Measurements from ENCODE around the gene TMEM52. TPM values are rescaled to one million over a fixed set of nuclear protein-coding genes. Genes with fewer than 3 reads are reported as not detected.

TMEM52 gene
- total RNA-seq, 1 experiment from 2014 or later: 9.6 TPM

GRCh38 chr1:1903224-1903623 is 15.9 kb downstream of the TMEM52 start:
- no peak overlapping the region for H3K23ac ChIP-seq (ENCODE audit: insufficient read length, low read depth, low read length)
- no peak overlapping the region for H3K27ac Mint-ChIP-seq
- no peak for TF ChIP-seq CTCF (conservative IDR thresholded peaks at IDR 0.05)
- H3K27ac ChIP-seq (ENCODE audit: insufficient read length, low read depth, low read length): no peak overlapping the region
- peaks cover 8% of the 10 kb centered on the region in 2 experiments for H3K4me1 Mint-ChIP-seq
- H3K79me2 ChIP-seq (ENCODE audit: insufficient read depth, low read length): no peaks in the 10 kb centered on the region
- no peak overlapping the region for H2BK15ac ChIP-seq (ENCODE audit: low read depth, low read length)
- H3K18ac ChIP-seq (ENCODE audit: insufficient read length, low read depth, low read length): no peak overlapping the region
- no peaks in the 10 kb centered on the region for H3K36me3 Mint-ChIP-seq (ENCODE audit: insufficient read depth in 1 of 3, low read depth in 3 of 3)
- H3K4ac ChIP-seq (ENCODE audit: low read depth, low read length): no peak overlapping the region
- H2BK5ac ChIP-seq (ENCODE audit: insufficient read length, low read length): no peak overlapping the region
- H2BK20ac ChIP-seq (ENCODE audit: low read depth, low read length, poor library complexity, severe bottlenecking): no peak overlapping the region
- H4K91ac ChIP-seq (ENCODE audit: insufficient read length, low read depth, low read length): no peak overlapping the region
- H3K14ac ChIP-seq (ENCODE audit: insufficient read depth, low read length): no peak overlapping the region
- no peak overlapping the region for H2BK12ac ChIP-seq (ENCODE audit: insufficient read length, low read depth, low read length)
- no peak overlapping the region for H3T11ph ChIP-seq (ENCODE audit: low read length)
- no peak for DNase-seq
- no peak overlapping the region for H2AFZ ChIP-seq (ENCODE audit: low read length)
- H2AK5ac ChIP-seq (ENCODE audit: insufficient read length, low read length): no peak overlapping the region
- no peak overlapping the region for H3K56ac ChIP-seq (ENCODE audit: insufficient read length, low read depth, low read length)
- no peaks in the 10 kb centered on the region for H3K9me3 ChIP-seq (ENCODE audit: control insufficient read depth, low read depth, low read length)
- no CpG with 5 or more reads among the region's 12 CpGs for WGBS (ENCODE audit: extremely low coverage, insufficient read length, low lambda C conversion rate)
- H3K4me1 ChIP-seq (ENCODE audit: insufficient read depth, low read length): no peaks in the 10 kb centered on the region
- no peaks in the 10 kb centered on the region for H4K20me1 ChIP-seq (ENCODE audit: control insufficient read depth, insufficient read depth, insufficient read length)
- no peak overlapping the region for H2BK120ac ChIP-seq (ENCODE audit: low read depth, low read length, poor library complexity, severe bottlenecking)
- no peaks in the 10 kb centered on the region for H3K27me3 ChIP-seq (ENCODE audit: insufficient read depth, low read length)
- H4K5ac ChIP-seq (ENCODE audit: insufficient read length, low read depth, low read length): no peak overlapping the region
- no peak overlapping the region for H3K4me2 ChIP-seq (ENCODE audit: insufficient read depth, insufficient read length, low read length)
- H3K9ac ChIP-seq (ENCODE audit: extremely low read depth, insufficient read length, low read length): no peak overlapping the region
- H4K8ac ChIP-seq (replicated peaks; ENCODE audit: insufficient read length, low read depth, low read length): no peak overlapping the region
- peaks cover 6% of the 10 kb centered on the region in 2 experiments; a peak in 3 of 5 replicates for H3K9me3 Mint-ChIP-seq
- no peaks in the 10 kb centered on the region for H3K79me1 ChIP-seq (ENCODE audit: insufficient read depth, low read depth, low read length, poor library complexity, severe bottlenecking)
- H3K4me3 Mint-ChIP-seq: no peak overlapping the region
- no peaks in the 10 kb centered on the region for H3K23me2 ChIP-seq (ENCODE audit: insufficient read length, low read depth, low read length, poor library complexity, severe bottlenecking)
- H3K27me3 Mint-ChIP-seq (ENCODE audit: low read depth): no peaks in the 10 kb centered on the region

Measured in H9 (cell line).